NCI-H226 (cell line): ENCODE measurements around the gene PLEKHA8.
A peak's percentile ranks its signal among the peaks of the same experiment; 100 is the strongest.
"Not testable (repeated sequence)": the region's sequence is repeated elsewhere in the genome, so short reads cannot be mapped to it uniquely, and the experiment has no call there.

ENCODE experiments used
- DNase-seq: peaks from one replicate; pipeline ENCODE4 v3.0.0-alpha.2; 2015

The PLEKHA8 gene

DNA sequence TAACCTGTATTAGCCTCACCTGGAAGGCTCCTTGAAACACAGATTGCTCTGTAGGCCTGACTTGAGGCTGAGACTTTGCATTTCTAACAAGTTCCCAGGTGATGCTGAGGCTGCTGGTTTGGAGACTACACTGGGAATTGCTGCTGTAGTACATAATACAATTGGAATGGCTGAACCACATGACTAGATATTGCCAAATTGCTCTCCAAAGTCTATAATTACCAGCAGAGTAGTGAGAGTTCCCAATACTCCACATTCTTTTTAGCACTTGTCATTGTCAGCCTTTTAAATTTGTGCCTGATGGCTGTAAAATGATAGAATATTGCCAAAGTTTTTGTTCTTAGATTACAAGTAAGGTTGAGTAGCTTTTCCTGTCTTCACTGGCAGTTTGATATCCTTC, 39.9 kb downstream of the PLEKHA8 start:
- DNase-seq = peak; percentile 52

DNA sequence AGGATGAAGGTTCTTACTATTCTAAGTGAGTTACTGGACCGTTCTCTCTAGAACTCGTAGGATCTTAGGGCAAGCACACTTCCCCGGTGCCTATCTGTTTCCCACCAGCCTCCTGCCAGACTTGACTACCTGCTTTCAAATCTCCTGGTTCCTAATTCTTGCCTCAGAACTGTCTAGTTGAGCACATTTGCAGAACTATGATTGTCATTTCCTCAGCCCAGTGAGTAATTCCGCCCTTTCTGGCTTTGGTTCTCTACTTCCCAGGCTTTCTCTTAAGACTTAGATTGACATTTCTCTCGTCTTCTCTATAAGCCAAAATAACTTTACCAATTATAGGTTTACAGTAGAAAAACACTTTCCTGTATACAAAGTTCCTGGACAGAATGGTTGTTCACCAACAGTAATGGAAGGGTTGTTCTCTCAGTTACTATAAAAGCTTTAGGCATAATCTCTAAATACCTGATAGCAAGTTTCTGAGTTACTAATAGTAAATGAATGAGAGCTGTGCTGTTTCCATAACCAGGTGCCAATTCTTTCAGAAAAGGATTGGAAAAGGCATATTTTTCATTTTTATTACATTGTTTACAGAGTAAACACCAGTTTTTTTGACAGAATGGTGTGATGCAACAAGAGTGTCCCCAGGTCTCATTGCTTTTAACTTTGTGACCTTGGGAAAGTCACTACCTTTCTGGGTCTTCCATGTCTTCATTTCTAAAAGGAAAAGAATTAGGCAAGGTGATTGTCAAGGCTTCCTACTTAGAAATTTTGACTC, 41.1 kb downstream of the PLEKHA8 start:
- no peak for DNase-seq

DNA sequence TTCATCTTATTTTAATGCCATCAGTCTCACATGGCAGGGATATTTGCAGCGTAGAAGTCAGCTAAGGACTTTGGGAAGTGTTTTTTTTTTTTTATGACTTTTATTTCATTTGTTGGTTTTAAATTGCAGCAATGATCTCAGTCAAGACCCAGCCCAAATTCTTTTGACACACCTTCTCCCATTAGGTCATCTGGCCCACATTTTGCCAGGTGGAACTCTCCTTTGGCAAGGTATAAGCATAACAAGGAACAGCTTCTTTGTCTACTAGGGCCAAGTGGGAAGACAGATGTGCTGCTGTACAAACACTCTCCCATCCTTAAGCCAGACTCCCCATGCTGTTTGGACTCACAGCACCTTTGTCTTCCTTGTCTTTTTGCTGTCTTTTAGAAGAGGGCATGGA, 41.8 kb downstream of the PLEKHA8 start:
- no peak for DNase-seq

DNA sequence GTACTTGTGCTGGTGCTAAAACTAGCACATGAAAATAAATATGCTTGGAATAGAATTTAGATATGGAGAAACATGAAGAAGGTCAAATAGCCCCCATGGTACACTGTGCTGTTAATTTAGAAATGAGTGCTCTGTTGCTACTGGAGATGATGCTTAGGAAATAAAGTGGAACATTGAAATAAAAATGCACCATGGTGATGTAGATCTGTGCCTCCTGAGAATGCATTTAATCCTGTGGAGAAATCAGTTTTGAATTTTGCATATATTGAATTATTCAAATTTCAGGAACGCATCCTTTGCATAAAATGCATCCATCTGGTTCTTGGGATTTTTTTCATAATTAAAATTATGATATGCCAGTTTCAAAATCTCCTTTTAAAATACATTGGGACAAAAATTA, 44.5 kb downstream of the PLEKHA8 start:
- no peak for DNase-seq

DNA sequence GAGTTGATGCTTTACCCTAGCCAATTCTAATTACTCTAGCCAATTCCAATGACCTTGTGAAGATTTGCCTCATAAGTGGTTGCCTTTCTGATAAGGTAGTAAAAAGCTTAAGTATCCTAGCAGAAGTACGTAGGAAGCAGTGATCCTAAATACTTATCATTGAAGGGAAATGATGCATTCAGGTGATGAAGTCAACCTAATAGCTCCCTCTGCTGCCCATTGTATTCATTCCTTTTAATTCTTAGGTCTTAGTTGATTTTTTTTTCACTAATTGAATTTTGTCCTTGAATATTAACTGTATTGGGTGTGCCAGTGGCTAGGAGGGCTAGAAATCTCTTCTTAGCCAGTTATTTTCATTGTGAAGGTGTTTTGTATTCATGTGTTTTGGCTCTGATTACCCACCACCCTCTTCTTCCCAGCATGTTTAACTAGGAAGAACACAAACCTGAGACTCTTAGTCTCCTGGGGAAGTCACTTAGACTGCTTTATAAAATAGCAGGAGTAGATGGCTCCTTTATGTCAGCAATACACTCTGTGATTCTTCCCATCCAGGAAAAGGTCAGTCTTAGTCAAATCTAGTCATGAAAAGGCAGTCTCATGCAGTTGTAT, 46.3 kb downstream of the PLEKHA8 start:
- DNase-seq = peak; percentile 52

DNA sequence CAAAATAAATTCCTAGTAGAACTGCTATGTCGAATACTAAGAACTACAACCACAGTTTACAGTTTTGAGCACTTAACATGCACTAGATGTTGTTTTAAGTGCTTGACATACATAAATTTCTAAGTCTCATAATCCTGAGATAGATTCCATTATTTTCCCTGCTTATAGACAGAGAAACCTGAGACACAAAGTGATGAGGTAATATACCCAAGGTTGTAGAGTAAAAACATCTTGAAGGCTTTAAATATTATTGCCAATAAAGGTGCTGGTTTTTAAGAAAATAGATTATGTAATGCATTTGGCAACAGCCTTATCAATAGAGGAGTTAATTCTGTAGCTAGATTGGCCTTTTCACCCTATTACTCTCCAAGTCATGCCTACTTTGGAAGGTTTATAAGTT, 48.2 kb downstream of the PLEKHA8 start:
- DNase-seq = no peak

DNA sequence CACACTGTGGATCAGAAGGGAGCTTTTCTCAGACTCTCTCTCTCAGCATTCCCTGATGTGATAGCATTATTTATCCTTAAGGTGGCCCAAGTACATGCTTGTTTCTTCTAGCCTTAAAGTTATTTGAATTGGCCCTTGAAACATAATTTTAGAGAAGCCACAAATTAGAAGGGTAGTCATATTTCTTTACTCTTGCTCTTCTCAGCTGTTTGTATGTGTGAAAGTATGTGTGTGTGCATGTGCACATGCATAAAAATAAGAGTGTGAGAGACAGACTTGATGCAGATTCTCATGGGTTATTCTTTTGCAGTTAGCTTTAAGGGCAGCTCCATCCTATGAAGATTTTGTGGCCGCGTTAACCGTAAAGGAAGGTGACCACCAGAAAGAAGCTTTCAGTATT, 50.1 kb downstream of the PLEKHA8 start:
- DNase-seq = no peak

DNA sequence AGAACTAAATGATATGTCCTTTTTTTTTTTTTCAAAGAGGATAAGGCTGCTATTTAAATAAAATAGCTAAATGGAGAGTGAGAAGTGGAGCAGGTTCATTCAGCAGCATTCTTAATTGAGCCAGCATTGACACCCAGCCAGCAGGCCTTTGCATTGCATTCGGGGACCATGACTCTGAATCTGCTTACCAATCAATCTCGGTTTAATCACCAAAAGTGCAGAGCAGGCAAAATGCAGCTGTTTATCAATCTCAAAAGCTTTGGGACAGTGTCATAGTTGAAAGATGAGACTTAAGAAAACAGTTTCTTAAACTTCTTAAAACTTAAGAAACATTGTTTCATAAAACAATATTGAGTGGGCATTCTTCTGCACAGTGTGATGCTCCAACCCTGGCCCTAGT, 51.7 kb downstream of the PLEKHA8 start:
- no peak for DNase-seq

DNA sequence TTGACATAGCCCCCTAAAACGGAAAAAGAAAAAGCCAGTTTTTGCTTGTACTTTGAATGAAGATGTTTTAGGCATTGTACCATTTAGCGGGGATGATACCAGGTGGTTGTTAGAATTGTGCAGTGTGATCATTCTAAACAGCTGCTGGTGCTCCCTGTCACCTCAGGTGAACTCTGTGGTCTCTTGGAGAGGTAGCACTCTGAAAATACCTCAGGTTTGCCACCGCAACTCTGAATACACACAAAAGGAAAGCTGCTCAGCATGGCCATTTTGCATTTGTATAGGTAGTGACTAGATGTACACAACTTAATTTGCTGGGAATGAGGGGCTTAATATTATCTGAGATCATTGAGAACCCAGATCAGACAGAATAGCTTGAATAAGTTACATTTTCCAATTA, 52.6 kb downstream of the PLEKHA8 start:
- DNase-seq = no peak

DNA sequence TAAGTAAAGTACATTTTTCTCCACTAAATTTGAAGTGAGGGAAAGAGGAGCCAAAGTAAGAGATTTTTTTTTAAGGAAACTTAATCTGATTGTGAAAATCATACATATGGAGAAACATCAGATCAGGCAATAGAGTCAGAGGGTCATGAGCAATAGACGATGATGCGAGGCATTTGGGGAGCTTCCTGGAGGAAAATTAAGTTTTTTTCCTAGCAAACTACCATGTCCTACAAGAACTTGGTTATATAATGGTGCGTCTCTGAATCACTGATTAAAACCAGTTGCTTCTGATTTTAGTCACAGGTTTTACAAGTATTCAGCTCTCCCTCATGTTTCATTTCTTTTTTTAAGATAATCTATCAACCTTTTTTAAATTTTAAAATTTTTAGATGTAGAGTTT, 54.5 kb downstream of the PLEKHA8 start:
- no peak for DNase-seq

DNA sequence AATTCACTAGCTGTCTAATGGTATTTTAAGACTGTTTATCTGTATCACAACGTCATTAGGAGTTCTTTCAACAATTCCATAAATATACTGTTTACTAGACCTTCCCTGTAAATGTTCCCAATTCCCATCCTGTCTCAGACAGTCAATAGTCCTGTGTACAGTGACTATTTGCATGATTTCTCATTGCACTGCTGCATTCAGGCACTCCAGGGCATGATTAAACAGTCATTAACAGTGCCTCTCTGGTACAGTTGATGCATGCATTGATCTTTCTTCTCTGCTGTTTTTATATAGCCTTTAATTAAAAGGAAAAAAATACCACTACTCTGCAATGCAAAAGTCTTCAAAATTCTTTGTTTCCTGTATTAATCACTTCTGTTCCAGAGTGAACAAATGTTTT, 55.1 kb downstream of the PLEKHA8 start:
- DNase-seq = no peak

DNA sequence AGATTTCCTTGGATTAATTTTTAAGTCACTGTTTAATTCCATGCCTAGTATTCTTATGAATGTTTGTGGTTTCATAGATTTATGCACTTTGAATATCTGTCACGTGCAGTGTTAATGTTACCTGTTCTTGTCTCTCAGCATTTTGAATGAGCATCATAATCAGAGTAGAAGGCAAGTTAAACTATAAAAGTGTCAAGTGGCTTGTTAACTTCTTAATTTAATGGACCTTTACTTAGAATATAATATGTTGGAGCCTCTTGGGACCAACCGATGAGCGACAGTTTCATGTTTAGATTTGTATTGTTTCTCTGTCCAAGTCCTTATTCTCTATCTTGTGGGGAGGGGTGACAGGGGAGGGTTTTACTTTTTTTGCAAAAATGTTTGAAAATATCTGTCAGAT, 56.0 kb downstream of the PLEKHA8 start:
- no peak for DNase-seq

DNA sequence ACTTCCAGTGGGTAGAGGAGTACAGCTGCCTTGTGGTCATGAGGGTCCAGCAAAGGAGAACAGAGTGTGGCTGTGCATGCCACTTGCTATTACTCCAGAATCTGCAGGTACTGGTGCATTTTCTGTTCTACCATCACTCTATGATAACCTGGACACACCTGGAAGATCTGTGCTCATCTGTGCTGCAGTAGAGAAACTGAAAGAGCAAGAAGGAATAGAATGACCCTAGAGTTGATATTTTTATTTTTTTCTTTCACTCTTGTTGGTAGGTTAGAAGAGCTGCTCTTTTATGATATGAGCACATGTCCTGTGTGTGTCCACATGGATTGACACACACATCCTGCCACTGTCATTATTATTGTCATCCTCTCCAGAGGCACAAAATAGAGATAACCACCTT, 58.3 kb downstream of the PLEKHA8 start:
- no peak for DNase-seq

DNA sequence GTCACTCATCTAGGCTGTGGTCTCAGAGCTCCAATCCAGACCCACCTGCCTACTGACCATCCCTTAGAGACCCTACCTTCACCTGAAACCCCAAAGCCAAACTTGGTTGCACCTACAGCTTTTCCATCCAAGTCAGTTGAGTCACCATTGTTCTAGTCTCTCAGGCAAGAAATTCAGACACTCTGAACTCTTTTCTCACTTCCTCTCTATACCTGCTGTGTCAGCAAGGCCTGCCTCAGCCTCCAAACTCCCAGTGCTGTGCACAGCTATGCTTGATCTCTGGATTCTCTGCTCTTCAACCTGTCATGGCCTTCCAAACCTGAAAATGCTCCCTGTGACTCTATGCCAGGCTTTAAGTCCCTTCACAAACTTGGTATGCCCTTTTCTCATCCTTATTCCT, 59.2 kb downstream of the PLEKHA8 start:
- no peak for DNase-seq

DNA sequence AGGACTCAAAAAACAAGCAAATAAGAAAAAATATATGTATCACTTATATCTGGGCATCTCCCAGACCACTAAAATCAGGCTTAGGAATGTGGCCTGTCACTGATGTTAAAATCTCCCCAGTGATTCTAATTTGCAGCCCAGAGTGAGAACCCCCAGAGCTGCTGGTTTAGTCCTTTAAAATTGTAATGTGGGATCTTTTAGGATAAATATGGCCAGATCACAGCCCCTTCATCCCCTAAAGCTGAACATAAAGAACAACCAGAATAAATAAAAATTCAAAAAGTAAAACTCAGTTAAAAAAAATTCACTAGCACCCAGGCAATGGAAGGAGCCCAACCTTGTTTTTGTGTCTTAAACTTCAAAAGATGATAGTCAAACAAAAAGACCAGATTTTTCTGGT, 60.1 kb downstream of the PLEKHA8 start:
- DNase-seq = no peak

DNA sequence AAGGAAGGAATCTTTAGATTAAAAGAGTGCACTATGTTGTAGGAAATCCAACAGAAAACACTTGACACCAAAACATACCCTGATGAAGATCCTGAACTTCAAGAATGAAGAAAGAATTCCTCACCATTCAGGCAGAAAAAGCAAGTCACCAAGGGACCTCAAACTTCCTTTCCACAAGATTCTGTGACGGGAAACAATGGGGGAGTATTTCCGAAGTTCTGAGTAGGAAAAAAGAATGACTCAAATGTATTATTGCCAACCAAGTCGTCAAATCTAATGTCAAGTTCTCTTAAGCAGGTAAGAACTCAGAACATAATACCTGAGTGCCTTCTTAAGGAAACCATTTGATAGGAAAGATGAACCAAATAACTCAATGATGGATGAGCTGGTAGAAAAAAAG, 61.9 kb downstream of the PLEKHA8 start:
- DNase-seq = no peak

DNA sequence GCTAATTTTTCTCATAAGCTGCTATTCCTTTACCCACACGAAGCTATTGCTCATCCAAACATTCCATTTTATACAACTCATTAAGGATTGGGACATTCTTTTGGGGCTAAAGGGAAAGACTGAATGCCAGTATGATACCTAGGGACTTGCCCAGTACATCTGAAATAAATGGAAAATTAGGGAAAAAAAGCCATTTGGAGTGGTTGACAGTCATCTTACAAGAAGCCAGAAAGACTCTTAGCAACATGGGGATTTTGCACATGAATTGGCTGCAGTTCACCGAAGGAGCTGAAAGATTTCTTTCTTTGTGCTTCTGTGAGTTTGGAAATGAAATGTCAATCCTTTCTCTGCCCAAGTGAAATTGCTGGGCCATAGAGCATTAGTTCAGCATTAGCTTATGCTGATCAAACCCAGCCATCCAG, 63.3 kb downstream of the PLEKHA8 start:
- DNase-seq = peak; percentile 88

DNA sequence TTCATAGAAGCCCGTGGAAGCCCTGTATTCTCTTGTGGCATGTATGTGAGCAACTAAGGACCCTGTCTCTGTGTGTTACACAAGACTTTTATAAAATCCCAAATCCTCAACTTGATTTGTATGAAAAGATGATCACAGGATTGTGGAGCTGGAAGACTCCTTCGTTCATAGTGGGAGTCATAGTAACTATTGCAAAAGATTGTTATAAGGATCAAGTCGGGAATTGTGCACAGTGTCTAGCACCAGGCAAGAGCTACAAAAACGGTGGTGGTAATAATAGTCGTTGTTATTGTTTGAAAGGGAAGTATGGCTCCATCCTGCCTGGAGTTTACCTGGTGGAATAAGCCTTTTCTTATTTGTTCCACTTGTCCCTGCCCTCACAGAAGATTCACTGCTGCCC, 63.8 kb downstream of the PLEKHA8 start:
- DNase-seq = no peak

DNA sequence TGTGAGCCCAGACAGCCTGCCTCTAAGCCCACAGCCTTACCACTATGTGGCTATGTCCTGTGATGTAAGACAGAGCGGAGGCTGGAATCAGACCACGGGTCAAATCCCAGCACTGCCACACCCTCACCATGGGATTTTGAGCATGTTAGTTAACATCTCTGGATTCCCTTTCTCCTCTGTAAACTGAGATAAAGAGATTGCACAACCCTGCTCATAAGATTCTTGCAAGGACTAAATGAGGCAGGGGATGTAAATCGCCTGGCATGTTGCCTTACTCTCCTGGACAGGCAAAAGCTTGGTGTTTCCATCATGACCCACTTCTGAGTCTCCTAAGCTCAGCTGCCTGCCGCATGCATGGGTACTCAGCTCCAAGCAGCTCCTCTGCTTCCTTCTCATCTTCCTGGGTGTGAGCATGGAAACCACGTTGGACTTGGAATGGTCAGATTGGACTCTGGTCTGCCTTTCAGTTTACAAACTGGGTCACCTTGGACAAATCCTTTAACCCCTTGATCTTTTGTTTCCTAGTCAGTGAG, 65.3 kb downstream of the PLEKHA8 start:
- DNase-seq = peak; percentile 73

DNA sequence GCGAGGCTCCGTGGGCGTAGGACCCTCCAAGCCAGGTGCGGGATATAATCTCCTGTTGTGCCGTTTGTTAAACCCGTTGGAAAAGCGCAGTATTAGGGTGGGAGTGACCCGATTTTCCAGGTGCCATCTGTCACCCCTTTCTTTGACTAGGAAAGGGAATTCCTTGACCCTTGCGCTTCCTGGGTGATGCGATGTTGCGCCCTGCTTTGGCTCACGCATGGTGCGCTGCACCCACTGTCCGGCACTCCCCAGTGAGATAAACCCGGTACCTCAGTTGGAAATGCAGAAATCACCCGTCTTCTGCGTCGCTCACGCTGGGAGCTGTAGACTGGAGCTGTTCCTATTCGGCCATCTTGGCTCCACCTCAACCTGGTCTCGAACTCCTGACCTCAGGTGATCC, 70.4 kb downstream of the PLEKHA8 start:
- DNase-seq = not testable (repeated sequence)

DNA sequence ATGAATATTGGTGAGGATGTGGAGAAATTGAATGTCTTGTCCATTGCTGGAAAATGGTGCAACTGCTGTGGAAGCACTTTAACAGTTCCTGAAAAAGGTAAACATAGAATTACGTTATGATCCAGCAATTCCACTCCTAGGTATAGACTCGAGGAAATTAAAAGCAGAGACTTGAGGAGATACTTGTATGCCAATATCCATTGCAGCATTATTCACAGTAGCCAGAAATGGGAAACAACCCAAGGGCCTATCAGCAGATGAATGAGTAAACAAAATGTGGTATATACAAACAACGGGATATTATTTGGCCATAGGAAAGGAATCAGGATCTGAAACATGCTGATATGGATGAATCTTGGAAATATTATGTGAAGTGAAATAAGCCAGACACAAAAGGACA, 74.1 kb downstream of the PLEKHA8 start:
- DNase-seq = no peak

DNA sequence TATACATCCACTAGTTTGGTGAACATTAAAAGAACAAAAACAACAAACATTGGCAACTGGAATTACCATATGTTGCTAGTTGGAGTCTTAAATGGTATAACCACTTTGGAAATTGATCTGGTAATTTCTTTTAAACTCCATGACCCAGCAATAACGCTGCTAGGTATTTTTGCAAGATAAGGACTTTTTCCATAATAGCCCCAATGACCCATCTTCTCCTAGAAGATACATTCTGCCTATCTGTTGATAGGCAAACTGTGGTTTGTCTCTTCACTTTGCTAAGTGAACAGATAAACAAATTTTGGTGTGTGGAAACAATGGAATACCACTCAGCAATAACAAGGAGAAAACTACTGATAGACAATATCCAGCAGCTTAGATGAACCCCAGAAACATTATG, 75.9 kb downstream of the PLEKHA8 start:
- DNase-seq = no peak

DNA sequence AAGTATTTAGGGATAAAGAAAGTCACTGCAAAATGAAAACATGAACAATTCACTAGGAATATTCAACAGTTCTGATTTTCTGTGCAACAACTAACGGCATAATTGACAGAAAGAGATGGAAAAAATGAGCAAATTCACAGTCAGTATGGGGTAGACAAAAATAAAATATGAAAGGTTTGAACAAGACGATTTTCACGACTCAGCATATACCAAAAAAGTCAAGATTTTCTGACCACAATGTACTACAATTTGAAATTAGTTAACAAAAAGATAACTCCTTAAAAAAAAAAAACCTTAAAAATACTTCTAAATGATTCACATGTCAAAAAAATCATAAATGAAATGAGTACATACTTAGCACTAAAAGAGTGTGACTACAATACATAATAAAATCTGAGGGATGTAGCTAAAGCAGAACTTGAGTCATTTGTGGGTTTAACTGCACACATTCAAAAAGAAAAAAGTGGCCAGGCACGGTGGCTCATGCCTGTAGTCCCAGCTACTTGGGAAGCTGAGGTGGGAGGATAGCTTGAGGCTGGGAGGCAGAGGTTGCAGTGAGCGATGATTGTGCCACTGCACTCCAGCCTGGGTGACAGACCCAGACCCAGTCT, 84.0 kb downstream of the PLEKHA8 start:
- no peak for DNase-seq

DNA sequence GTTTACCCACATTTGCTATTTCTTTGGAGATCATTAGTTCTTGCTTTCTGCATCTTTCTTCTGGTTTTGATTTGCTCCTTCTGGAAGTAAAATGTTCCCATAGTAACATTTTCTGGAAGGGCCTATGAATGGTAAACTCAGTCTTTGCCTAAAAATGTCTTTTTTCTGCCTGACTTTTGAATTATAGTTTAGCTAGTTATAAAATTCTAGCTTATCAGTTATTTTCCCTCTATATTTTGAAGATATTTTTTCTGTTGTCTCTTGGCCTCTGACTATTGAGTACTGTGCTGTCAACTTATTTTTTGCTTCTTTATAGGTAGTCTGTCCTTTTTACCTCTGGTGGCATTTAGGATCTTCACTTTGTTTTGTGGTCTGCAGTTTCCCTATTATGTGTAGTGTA, 84.9 kb downstream of the PLEKHA8 start:
- DNase-seq = no peak
